GM04504 (cell line): ENCODE data around the gene PAPOLG.

Experiments used
- DNase-seq: peaks from one replicate; pipeline ENCODE4 v3.0.0-alpha.2; 2012; ENCODE audit warnings: low read depth

The PAPOLG gene

DNA sequence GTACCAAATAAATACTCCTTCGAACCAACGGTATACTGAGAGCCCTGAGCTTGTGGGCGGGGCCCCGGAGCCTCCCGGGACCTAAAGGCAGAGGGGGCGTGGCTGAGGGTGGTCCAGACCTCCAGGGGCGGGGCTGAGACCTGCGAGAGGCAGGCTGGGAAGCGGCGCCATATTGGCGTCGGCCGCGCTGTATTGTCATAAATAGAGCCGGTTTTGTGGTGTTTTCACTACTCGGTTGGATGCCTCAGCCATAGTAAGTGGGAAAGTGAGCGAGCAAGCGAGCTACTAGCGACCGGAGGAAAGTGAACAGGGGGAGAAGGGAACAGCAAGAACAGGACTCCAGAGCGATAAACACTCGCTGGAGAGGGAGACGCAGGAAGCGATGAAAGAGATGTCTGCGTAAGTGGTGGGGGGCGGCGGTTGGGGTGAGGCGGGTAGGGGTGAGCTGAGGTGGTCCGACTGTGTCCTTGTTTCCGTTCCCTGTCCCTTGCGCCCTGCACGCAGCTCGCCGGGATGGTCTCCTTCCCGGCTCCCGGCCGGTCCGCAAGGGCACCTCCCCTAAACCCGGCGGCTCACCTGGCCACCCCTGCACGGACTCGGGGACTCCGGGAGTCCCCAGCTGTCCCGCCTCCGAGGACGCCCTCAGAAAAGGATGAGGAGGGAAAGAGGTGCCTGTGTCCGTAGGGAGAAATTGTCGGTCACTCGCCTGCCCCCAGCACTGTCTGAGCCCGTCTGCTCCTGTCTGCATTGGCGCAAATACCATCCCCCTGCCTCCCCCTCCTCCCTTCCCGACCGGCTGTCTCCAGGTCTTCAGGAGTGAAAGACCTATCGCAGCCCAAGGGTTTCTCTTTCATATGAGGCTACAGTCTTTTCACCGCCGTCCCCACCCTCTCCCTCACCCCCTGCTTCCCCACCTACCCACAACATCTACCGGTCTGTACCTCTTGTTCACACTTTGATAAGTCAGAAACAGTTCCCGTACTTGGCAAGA is at the start of gene PAPOLG:
PAPOLG (plus strand) TSS at position 172 of the 991 bp plus-strand sequence; CDS start at position 383, 211 bp downstream.
- DNase-seq = peak; percentile 70

DNA sequence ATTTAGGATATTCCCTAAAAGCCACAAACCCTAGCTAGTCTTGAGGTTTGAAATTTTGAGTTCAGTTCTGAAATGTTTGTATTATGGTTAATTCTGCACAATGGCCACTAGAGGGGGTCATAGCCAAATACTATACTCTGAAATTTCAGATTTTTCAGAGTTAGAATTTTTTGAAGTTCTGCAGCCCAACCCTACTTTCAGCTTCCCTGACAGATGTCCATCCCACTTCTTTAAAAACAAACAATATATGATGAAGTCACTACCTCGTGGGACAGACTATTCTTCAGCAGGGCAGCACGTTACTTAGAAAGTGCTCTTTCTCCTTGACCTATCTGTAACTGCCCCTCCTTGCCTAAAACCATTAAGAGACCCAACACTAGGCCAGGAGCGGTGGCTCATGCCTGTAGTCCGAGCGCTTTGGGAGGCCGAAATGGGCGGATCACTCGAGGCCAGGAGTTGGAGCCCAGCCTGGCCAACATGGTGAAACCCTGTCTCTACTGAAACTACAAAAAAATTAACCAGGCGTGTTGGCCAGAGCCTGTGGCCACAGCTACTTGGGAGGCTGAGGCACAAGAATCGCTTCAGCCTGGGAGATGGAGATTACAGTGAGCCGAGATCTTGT is 48.2 kb upstream of the PAPOLG start:
- no peak for DNase-seq

DNA sequence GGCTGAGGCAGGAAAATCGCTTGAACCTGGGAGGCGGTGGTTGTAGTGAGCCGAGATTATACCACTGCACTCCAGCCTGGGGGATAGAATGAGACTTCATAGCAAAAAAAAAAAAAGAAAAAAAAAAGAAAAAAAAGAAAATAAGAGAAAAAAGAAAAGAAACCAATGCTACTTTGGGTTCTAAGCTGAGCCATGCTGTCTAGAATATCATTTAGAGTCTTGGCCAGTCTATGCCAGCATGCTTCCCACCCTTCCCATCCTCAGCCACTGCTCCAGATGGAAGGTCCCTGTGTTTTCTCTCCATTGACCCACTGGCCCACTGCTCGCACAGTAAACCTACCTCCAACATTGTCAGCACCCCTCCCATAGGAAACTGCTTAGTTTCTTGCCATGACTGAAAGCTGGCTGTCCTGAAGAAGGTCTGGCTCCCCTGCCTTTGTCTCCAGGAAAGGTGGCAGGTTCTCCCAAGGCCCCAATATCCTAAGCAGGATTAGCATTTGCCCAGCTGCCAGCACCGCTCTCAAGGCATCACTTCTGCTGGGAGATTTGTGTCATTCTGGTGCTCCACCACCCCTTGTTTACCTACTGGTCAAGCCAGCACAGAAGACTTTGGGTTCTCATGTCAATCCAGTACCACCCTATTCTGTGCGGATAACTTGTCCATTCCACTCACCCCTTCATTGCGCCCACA is 47.3 kb upstream of the PAPOLG start:
- no peak for DNase-seq

DNA sequence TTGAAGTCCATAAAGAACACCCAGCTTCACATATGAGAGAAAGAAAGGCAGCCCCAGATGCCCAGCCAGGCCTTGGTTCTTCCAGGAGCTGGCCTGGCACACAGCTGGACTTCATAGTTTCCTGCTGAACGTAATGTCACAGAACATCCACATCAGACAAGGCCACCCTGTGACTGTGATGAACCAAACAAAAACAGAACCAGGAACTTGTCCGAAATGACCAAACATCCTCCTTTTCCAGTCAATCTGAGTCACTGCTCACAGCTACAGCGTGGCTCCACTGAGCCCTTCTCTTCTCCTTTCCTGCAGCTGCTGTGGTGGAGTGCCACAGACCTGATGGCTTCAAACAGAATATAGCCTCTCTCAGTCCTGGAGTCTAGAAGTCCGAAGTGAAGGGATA is 45.4 kb upstream of the PAPOLG start:
- DNase-seq = no peak

DNA sequence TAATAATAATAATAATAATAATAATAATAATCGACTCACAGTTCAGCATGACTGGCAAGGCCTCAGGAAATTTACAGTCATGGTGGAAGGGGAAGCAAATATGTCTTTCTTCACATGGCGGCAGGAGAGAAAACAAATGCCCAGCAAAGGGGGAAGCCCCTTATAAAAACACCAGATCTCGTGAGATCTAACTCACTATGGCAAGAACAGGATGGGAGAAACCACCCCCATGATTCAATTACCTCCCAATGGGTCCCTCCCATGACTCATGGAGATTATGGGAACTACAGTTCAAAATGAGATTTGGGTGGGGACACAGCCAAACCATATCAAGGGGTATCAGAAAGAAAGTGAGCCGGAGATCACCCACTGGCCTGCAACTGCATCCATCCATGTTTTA is 40.5 kb upstream of the PAPOLG start:
- no peak for DNase-seq

DNA sequence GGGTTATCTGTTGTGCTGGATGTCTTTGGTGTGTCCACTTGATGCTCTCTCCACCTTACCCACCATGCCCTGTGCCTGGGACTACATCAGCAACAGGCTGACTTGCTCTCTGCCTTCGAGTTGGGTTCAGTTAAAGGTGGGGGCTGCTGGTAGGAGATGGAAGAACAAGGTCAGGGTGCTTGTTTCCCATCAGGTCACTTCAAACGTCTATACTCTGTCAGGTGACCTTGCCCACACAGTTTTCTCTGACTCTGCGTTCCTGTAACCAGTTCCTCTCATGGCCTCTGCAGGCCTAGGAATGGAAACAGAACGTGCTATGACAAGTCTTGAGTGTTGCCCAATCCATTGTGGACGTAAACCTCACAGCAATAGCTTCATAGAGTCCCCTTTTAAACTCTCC is 38.4 kb upstream of the PAPOLG start:
- DNase-seq = no peak

DNA sequence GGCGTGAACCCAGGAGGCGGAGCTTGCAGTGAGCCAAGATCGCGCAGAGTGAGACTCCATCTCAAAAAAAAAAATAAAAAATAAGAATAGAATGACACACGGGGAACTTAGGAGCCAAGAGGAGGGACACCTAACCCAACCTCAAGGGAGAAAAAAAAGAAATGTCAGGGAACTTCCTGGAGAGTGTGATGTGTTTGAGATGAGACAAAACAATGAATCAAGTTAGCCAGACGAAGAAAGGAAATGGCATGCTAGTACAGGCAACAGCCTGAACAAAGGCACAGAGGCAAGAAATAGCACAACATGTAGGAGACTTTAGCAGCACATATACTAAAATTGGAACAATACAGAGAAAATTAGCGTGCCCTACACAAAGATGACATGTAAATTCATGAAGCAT is 36.7 kb upstream of the PAPOLG start:
- no peak for DNase-seq

DNA sequence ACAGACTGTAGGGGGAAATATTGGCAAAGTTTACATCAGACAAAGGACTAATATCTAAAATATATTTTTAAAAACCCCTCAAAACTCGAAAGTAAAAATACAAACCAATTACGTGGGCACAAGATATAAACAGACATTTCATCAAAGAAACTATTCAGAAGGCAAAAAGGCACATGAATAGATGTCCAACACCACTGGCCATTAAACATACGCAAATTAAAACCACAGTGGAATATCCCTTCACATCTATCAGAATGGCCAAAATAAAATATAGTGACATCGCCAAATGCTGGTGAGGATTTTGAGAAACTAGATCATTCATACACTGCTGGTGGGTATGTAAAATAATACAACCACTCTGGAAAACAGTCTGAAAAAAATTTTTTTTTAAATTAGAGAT is 30.6 kb upstream of the PAPOLG start:
- DNase-seq = no peak

DNA sequence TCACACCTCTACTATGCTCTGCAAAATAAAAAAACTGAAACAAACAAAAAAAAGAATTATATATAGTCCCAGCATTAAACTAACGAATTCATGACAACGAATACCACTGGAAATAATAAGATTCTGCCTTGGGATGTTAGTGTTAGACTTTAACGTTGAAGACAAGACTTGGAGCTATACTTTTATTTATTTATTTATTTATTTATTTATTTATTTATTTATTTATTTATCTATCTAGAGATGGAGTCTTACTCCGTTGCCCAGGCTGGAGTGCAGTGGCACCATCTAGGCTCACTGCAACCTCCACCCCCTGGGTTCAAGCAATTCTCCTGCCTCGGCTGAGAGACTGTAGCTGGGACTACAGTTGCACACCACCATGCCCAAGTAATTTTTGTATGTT is 27.2 kb upstream of the PAPOLG start:
- no peak for DNase-seq

DNA sequence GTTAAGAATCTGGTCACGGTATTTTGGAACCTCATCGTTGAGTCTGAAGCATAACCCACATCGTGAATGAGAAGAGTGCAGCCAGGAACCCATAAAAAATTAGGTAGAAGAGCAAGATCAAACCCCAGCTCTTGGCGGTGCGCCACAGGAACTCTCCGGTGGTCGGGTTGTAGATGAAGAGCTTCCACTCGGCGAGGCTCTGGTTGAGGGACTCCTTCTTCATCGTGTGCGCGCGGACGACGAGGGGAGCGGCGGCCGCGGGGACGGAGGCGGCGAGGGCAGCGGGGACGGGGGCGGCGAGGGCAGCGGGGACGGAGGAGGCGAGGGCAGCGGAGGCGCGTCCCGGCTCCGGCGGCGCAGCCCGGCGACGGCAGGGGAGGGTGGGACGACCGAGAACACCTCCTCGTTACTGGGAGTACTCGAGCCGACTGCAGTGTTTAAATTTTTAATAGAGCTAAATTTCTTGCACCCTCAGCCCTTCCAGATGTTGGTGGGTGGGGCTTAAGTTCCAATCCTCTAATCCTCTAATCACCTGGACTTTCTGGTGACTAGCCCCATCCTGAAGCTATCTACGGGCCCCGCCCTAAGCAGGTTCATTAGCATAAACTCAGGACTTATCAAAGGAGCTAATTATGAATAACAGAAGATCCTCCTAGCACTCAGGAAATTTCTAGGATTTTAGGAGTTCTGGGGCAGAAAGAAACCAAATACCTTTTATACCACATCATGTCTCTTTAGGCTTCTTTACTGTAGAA is 20.4 kb upstream of the PAPOLG start:
- no peak for DNase-seq

DNA sequence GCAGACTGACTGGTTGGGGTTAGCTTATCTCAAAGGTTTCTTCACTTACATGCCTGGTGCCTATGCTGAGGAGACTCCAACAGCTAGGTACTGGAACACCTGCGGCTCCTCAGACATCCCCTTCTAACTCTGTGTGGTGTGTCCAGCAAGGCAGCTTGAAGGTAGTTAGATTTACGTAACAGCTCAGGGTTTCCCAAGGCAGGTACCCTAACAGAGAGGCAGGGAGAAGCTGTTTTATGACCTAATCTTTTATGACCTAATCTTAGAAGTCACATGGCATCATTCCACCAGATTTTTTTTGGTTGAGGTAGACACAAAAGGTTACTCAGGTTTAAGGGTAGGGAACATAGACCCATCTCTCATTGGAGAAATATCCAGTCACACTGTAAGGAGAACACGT is 17.4 kb upstream of the PAPOLG start:
- no peak for DNase-seq

DNA sequence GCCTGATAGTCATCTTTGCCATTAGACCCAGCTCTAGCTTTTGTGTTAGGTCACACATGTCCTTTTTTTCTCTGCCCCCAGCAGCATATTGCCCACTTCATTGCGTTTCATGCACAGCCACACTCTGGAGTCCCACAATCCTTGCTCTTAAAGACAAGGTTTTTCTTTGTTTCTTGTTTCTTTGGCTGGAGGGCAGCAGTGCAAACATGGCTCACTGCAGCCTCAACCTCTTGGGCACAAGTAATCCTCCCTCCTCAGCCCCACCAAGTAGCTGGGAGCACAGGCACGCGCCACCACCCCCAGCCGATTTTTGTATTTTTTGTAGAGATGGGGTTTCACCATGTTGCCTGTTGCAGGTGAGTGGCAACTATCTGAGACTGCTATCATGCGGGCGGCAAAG is 16.9 kb upstream of the PAPOLG start:
- no peak for DNase-seq

DNA sequence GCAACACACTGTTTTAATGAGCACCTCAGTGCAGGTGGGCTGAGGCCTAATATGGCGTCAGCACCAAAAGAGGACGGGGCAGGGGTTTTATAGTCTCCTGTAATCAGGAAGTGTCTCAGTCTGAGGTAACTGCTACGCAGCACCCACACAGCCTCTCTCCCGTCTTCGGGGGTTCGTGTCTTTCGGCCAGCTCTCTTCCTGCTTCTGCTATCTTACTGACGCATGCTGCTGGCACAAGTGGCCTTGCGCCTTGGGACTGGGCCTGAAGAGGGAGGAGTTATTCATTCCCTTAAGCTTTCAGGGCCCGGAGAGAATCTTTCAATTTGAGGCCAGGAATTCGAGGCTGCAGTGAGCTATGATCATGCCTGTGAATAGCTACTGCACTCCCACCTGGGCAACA is 14.5 kb upstream of the PAPOLG start:
- DNase-seq = no peak

DNA sequence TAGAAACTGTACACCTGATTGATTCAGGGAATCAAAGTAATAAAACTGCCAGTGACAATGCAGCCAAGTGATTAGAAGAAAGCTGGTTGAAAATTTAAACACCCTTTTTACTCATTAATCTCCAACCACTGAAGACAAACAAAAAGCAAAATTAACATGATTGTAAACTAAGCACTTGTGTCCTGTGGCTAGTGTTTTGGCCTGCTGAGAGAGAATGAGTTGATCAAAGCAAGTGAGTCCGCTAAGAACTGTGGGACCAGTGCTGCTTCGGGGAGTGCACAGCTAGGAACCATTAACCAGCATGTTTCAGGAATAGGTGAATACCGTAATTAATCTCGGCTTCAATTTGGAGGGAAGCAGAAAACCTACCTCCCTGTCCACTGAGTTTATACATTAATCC is 13.6 kb upstream of the PAPOLG start:
- no peak for DNase-seq

DNA sequence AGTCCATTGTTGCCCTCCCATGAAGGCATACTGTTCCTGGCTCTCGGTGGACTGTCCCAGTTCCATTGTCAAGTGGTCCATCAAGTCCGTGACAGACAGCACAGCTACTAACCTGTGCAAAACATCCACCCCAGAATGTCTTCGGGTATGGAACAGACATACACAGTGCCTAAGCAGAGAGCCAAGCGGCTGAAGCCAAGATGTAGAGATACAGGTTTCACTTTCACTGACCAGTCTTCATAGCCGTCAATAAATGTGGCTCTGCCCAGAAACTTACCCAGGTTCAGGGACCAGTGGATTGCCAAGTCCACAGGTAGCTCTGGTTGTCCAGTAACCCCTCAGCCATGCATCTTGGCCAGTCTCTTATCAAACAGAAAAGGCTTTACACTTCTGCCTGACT is 10.7 kb upstream of the PAPOLG start:
- DNase-seq = no peak

DNA sequence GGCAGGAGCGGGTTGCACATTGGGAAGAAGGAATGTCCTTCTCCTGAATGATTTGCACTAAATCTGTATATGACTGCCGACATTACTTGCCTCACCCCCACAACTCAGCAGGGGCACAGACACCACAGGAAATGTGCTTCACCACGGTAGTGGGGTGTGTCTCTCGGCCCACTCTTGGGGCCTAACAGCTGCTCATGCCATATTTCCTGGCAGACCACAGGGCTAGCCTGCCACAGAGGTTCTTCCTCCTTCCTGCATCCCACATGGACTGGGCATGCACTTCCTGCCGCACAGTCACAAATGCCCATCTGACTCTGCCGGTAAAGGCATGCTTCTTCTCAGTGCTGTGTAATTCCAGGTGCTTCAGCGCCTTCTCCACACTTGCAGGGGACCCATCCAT is 10.3 kb upstream of the PAPOLG start:
- DNase-seq = no peak

DNA sequence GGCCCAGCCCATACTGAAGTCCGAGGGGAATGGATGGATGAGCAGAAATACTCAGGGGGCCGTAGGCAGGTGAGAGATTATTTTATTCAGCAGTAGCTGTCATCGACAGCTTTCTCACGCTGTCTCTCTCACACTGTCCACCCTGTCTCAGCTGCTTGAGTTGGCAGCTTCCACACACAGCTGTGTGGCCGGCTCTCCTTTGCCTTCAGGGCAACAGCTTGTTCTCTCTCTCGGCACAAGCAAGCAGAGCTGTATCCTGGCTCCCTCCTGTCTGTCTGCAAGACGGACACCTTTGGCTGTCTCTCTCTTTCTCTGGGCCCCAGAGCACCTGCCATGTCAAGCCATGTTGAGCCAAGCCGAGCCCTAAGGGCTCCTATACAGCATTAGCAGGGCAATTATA is 9.8 kb upstream of the PAPOLG start:
- no peak for DNase-seq

DNA sequence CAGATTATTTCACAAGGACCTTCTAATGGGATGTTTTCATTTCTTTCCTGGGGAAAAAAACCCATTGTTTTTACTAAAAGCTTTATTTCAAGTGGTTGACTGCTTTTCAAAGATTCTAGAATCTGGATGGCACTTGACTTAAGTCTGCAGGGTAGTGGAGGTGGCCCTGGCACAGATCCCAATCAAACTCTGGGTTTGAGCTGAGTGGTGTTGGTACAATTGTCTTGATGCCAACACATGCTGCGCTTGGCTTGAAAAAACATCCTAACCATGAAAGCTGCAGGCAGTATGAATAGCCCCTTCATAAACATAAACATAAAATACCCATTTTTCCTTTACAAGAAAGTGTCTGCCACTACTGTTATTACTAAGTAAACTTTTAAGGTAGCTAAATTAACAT is 3.6 kb downstream of the PAPOLG start:
- no peak for DNase-seq

DNA sequence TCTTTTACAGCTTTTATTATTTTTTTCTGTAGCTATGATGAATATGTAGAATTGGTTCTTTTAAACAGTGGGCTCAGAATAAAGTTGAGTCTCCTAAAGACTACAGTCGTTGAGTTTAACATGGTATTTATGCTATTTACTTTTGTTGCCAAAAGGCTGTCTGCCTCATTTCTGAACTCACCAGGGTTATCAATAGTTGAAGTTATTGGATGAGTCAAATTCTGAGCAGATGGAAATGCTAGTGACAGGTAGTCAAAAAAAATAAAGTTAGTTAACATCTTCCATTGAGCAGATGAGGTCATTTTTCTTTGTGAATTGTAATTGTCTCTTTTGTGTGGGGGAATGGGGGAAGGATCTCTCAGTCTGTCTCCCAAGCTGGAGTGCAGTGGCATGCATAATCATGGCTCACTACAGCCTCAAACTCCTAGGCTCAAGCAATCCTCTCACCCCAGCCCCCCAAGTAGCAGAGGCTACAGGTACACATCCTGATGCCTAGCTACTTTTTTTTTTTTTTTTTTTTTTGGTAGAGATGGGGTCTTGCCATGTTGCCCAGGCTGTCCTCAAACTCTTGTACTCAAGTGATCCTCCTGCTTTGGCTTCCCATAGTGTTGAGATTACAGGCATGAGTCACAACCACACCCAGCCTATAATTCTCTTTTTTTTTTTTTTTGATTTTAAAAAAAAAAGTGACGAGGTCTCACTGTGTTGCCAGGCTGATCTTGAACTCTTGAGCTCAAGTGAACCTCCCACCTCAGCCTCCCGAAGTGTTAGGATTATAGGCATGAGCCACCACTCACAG is 8.9 kb downstream of the PAPOLG start:
- DNase-seq = no peak

DNA sequence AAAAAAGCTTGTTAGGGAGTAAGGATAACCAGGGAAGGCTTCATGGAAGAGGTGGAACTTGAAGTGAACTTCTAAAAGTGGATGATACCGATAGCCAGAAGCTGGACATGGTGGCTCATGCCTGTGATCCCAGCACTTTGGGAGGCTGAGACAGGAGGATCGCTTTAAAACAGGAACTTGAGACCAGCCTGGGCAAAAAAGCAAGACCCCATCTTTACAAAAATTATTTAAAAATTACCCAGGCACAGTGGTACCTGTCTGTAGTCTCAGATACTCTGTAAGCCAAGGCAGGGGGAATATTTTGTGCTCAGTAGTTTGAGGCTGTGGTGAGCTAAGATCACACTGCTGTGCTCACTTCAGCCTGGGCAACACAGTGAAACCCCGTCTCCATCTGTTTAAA is 10.2 kb downstream of the PAPOLG start:
- DNase-seq = no peak

DNA sequence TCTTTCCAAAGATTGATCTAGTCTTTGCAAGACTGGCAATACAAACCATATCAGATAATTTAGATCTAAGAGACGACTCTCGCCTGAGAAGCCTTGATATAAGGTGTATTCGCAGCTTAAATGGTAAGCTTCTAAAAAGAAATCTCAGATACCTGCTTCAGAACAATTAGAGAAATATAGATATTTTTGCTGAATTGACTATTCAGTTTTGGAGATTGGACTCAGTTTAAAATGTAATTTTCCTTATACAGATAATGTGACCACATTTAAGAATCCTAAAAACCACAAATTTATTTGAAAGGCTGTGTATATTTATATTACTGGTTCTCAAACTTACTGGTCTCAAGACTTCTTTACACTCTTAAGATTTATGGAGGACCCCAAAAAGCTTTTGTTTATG is 15.4 kb downstream of the PAPOLG start:
- no peak for DNase-seq
